Measurements from ENCODE around the gene MTFR2.

DNA sequence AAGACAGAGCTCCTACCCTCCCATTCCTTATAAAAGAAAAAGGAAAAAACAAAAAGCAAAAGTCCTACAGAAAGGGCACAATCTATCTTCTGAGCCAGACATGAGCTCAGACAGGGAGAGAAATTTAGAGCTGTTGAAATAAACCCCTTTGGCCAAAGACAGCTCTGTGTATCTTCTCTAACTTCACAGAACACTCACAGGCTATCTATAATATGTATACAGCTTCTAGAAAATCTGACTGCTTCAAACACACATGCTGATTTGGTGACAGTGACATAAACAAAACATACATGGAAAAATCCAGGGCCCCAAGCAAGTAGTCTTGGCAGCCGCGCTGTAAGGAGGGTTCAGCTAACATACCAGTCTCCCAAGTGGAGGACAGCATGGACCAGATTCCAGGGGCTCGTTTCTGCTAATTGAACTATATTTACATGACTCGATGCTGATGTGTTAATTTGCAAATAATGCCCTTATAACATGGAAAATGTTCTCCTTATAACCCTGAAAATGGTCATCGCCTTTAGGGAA lies 37.0 kb downstream of the MTFR2 start:
- TF ChIP-seq NFRKB (IDR thresholded peaks at IDR 0.05), result no peak
- no peak for TF ChIP-seq ZNF384 (IDR thresholded peaks at IDR 0.05)
- TF ChIP-seq, protein P1, sequence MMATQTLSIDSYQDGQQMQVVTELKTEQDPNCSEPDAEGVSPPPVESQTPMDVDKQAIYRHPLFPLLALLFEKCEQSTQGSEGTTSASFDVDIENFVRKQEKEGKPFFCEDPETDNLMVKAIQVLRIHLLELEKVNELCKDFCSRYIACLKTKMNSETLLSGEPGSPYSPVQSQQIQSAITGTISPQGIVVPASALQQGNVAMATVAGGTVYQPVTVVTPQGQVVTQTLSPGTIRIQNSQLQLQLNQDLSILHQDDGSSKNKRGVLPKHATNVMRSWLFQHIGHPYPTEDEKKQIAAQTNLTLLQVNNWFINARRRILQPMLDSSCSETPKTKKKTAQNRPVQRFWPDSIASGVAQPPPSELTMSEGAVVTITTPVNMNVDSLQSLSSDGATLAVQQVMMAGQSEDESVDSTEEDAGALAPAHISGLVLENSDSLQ (IDR thresholded peaks at IDR 0.05), result no peak
- no peak for TF ChIP-seq LEF1 (IDR thresholded peaks at IDR 0.05; ENCODE audit: borderline replicate concordance)
- TF ChIP-seq FOXM1 (IDR thresholded peaks at IDR 0.05; ENCODE audit: borderline replicate concordance), result no peak
- no peak for TF ChIP-seq HDGF (IDR thresholded peaks at IDR 0.05; ENCODE audit: borderline replicate concordance)
- TF ChIP-seq FOXA1 (IDR thresholded peaks at IDR 0.05), result no peak

All from HEK293T (cell line).